ENCODE data around the gene HIF3A.

GRCh38 chr19:46287585-46287984, 9.3 kb upstream of the HIF3A start:
- TF ChIP-seq POLR2AphosphoS5 (IDR thresholded peaks at IDR 0.05; ENCODE audit: borderline replicate concordance, low read depth, low read length) (no peak), EZH2 (IDR thresholded peaks at IDR 0.05) (no peak), FOXP2 (optimal IDR thresholded peaks at IDR 0.05; ENCODE audit: control extremely low read depth, extremely low read length, insufficient read depth) (no peak)

Measured in SK-N-MC (cell line).